Measurements from ENCODE around the gene ACKR2. TPM values are rescaled to one million over a fixed set of nuclear protein-coding genes. Genes with fewer than 3 reads are reported as not detected.

ACKR2 gene
- total and polyA plus RNA-seq, 2 donors (not counting 3 experiments of a cell fraction or from before 2014, with no cell fraction given), result 0.01 TPM; not detected in 1

DNA sequence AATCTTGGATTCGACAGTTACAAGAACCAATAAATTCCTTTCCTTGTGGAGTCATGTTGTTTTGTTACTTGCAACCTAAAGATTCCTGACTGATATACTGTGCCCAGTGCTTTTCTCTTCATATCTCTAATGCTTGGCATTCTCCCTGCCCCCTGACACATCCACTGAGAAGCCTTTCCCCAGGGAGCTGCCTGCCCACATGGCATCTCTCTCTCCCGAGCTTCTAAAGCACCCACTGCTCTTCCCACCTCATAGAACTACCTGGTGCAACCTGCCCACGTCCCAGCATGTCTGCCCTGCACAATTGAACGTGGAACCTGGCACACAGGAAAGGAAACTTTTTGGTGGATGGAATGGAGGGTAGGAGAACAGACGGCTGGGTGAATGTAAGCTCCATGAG, 59.6 kb downstream of the ACKR2 start:
- no peak overlapping the region for H3K27ac ChIP-seq (ENCODE audit: insufficient read depth, low read depth, low read length)
- BruUV-seq (replicated peaks), result no TSS peak
- FAIRE-seq, result no peak
- no peaks in the 10 kb centered on the region for H3K9me3 ChIP-seq (replicated peaks; ENCODE audit: control insufficient read depth, insufficient read depth, low read length)
- H4K20me1 ChIP-seq (replicated peaks; ENCODE audit: control insufficient read depth, extremely low read depth, insufficient read depth, low read length), result no peaks in the 10 kb centered on the region
- intact Hi-C loops (cut with micrococcal nuclease) (no loop called here), dilution Hi-C loops (cut with MboI; ENCODE audit: extremely low pct_ligation_motif_present, low sequenced_read_pairs) (no loop called here)
- no peak for TF ChIP-seq POLR2A (IDR thresholded peaks at IDR 0.05; ENCODE audit: low read depth, low read length)
- TF ChIP-seq JUN (IDR thresholded peaks at IDR 0.05; ENCODE audit: borderline replicate concordance, insufficient read depth, insufficient read length, low read depth), result no peak
- no peak for TF ChIP-seq FOS (IDR thresholded peaks at IDR 0.05; ENCODE audit: borderline replicate concordance, insufficient read depth, low read length)
- TF ChIP-seq, protein P1, sequence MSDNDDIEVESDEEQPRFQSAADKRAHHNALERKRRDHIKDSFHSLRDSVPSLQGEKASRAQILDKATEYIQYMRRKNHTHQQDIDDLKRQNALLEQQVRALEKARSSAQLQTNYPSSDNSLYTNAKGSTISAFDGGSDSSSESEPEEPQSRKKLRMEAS (IDR thresholded peaks at IDR 0.05; ENCODE audit: insufficient read depth, insufficient read length), result no peak
- TF ChIP-seq, protein P2, sequence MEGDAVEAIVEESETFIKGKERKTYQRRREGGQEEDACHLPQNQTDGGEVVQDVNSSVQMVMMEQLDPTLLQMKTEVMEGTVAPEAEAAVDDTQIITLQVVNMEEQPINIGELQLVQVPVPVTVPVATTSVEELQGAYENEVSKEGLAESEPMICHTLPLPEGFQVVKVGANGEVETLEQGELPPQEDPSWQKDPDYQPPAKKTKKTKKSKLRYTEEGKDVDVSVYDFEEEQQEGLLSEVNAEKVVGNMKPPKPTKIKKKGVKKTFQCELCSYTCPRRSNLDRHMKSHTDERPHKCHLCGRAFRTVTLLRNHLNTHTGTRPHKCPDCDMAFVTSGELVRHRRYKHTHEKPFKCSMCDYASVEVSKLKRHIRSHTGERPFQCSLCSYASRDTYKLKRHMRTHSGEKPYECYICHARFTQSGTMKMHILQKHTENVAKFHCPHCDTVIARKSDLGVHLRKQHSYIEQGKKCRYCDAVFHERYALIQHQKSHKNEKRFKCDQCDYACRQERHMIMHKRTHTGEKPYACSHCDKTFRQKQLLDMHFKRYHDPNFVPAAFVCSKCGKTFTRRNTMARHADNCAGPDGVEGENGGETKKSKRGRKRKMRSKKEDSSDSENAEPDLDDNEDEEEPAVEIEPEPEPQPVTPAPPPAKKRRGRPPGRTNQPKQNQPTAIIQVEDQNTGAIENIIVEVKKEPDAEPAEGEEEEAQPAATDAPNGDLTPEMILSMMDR (IDR thresholded peaks at IDR 0.05; ENCODE audit: extremely low read depth in 1 of 2, insufficient read depth in 1 of 2, low read depth in 1 of 2, low read length in 2 of 2), result no peak
- no peak for TF ChIP-seq EZH2 (IDR thresholded peaks at IDR 0.05; ENCODE audit: borderline replicate concordance, low read depth, low read length, severe bottlenecking)
- TF ChIP-seq MYC (IDR thresholded peaks at IDR 0.05; ENCODE audit: low read depth, low read length), result no peak
- TF ChIP-seq GATA2 (IDR thresholded peaks at IDR 0.05; ENCODE audit: insufficient read depth, insufficient read length, low read depth, low read length), result no peak
- no peak for TF ChIP-seq POLR2AphosphoS5 (IDR thresholded peaks at IDR 0.05; ENCODE audit: insufficient read depth, low read depth, low read length)
- DNase-seq (ENCODE audit: low read depth, low spot score), result no peak
- no peaks in the 10 kb centered on the region for H3K36me3 ChIP-seq (ENCODE audit: control insufficient read depth in 2 of 2, extremely low read depth in 1 of 2, insufficient read depth in 2 of 2, low read length in 2 of 2)
- H3K4me3 ChIP-seq (replicated peaks in 1 of 3; ENCODE audit: insufficient read depth in 1 of 3, low read depth in 1 of 3, low read length in 3 of 3), result no peak overlapping the region
- H3K9ac ChIP-seq (replicated peaks; ENCODE audit: extremely low read depth, insufficient read depth, low read length), result no peak overlapping the region
- no peak overlapping the region for H3K4me2 ChIP-seq (ENCODE audit: insufficient read depth, low read length)
- H2AFZ ChIP-seq (ENCODE audit: low read depth, low read length), result no peak overlapping the region
- no peaks in the 10 kb centered on the region for H3K9me1 ChIP-seq (replicated peaks; ENCODE audit: control insufficient read depth, extremely low read depth, insufficient read depth, low read length)
- peaks cover 4 to 5% of the 10 kb centered on the region in 2 experiments for H3K27me3 ChIP-seq (ENCODE audit: control insufficient read depth in 2 of 2, insufficient read depth in 2 of 2, low read length in 2 of 2)
- POLR2A ChIA-PET, result no interaction called here
- H3K79me2 ChIP-seq (ENCODE audit: control insufficient read depth, insufficient read depth, low read length), result no peaks in the 10 kb centered on the region
- H3K4me1 ChIP-seq (ENCODE audit: control insufficient read depth, extremely low read depth, insufficient read depth, low read length), result no peaks in the 10 kb centered on the region
- CTCF ChIA-PET, result interaction anchor here (1.1 to 1.8 kb wide), 2 partner anchors 8 to 17 kb away, joined by 3 to 4 read pairs; no protein-coding TSS in a partner anchor

All from endothelial cell of umbilical vein (primary cell).